Panc1 (cell line): ENCODE measurements around the gene ZNF619.

Experiments used
- CTCF ChIP-seq: fragments of 450-650 bp; IDR thresholded peaks from 2 replicates; pipeline ENCODE4 v1.5.1; 2017; ENCODE audit warnings: mild to moderate bottlenecking
- POLR2AphosphoS5 ChIP-seq: IDR thresholded peaks from 2 replicates; pipeline ENCODE4 v1.6.1; 2012; ENCODE audit warnings: mild to moderate bottlenecking, low read depth, low read length, moderate library complexity
- SIN3A ChIP-seq: IDR thresholded peaks from 2 replicates; pipeline ENCODE4 v1.6.1; 2012; ENCODE audit warnings: low read depth, mild to moderate bottlenecking, low read length, moderate library complexity, borderline replicate concordance; ENCODE audit not compliant: insufficient read depth
- TCF7L2 ChIP-seq: IDR thresholded peaks from 2 replicates; pipeline ENCODE4 v1.6.1; 2011; ENCODE audit warnings: mild to moderate bottlenecking, low read depth, low read length, inconsistent platforms

- no peak for TF ChIP-seq POLR2AphosphoS5
- TF ChIP-seq CTCF = no peak
- no peak for TF ChIP-seq SIN3A
- TF ChIP-seq TCF7L2 = no peak
Measured at GRCh38 chr3:40477666-40478065, 744 bp downstream of the ZNF619 start.
